GM19467 (cell line): Measurements from ENCODE around the gene RAD51D.
"Not testable (repeated sequence)": the region's sequence is repeated elsewhere in the genome, so short reads cannot be mapped to it uniquely, and the experiment has no call there.

Experiments used
- ATAC-seq: cut with Tn5 transposase; IDR thresholded peaks from one replicate; pipeline ENCODE4 v1.9.1; 2021; ENCODE audit warnings: mild to moderate bottlenecking, moderate library complexity; ENCODE audit not compliant: unreplicated experiment

The RAD51D gene

GRCh38 chr17:35142467-35142796 lies 22.8 kb upstream of the RAD51D start:
- ATAC-seq: no peak

GRCh38 chr17:35141681-35142466 lies 22.2 kb upstream of the RAD51D start, which contains the start of gene NLE1:
NLE1 (minus strand) TSS chr17:35142303; CDS start chr17:35142275, 28 bp downstream.
- ATAC-seq: peak; percentile 72

- no peak for ATAC-seq
Measured at GRCh38 chr17:35138218-35138617, 18.6 kb upstream of the RAD51D start.

GRCh38 chr17:35135322-35135721 lies 15.7 kb upstream of the RAD51D start:
- no peak for ATAC-seq

- ATAC-seq: no peak
Measured at GRCh38 chr17:35132816-35133550, 13.3 kb upstream of the RAD51D start.

- ATAC-seq: no peak
Measured at GRCh38 chr17:35132099-35132498, 12.4 kb upstream of the RAD51D start.

- ATAC-seq: no peak
Measured at GRCh38 chr17:35130392-35130791, 10.7 kb upstream of the RAD51D start.

GRCh38 chr17:35129973-35130351 lies 10.3 kb upstream of the RAD51D start:
- no peak for ATAC-seq

- ATAC-seq: no peak
Measured at GRCh38 chr17:35129154-35129972, 9.7 kb upstream of the RAD51D start.

GRCh38 chr17:35127751-35128514 lies 8.3 kb upstream of the RAD51D start:
- no peak for ATAC-seq

- no peak for ATAC-seq
Measured at GRCh38 chr17:35121315-35121714, 1.7 kb upstream of the RAD51D start, which contains the start of gene FNDC8. FNDC8 (plus strand) TSS chr17:35121615; CDS start chr17:35121694, 79 bp downstream.

- ATAC-seq: no peak
Measured at GRCh38 chr17:35117984-35118383, 1.7 kb downstream of the RAD51D start.

GRCh38 chr17:35116845-35117244 lies 2.8 kb downstream of the RAD51D start:
- ATAC-seq: no peak

- not testable (repeated sequence) for ATAC-seq
Measured at GRCh38 chr17:35110791-35111190, 8.9 kb downstream of the RAD51D start.

GRCh38 chr17:35104844-35105450 lies 14.7 kb downstream of the RAD51D start:
- ATAC-seq: no peak

GRCh38 chr17:35103271-35103670 lies 16.4 kb downstream of the RAD51D start:
- no peak for ATAC-seq

- ATAC-seq: no peak
Measured at GRCh38 chr17:35101725-35102124, 17.9 kb downstream of the RAD51D start.

GRCh38 chr17:35101036-35101435 lies 18.6 kb downstream of the RAD51D start:
- no peak for ATAC-seq

GRCh38 chr17:35099908-35100307 lies 19.8 kb downstream of the RAD51D start:
- no peak for ATAC-seq

- no peak for ATAC-seq
Measured at GRCh38 chr17:35097776-35098175, 21.9 kb downstream of the RAD51D start.
